Testis (tissue), 3 donors: ENCODE data around the gene ATP2B3. TPM values are rescaled to one million over a fixed set of nuclear protein-coding genes. Genes with fewer than 3 reads are reported as not detected.

Experiments
- DNase-seq: peaks from one replicate; pipeline ENCODE4 v3.0.0-alpha.2; 2019
- H3K27ac ChIP-seq, 2 donors: fragments of 200-600 bp; sonication (generic); one replicate each; pipeline ENCODE4 v1.5.1; 2019
- H3K27me3 ChIP-seq: fragments of 200-600 bp; sonication (generic); one replicate; pipeline ENCODE4 v1.5.1; 2019
- H3K36me3 ChIP-seq: fragments of 200-600 bp; sonication (generic); one replicate; pipeline ENCODE4 v1.5.1; 2017; ENCODE audit warnings: low read depth; ENCODE audit errors: missing control alignments
- H3K4me1 ChIP-seq: fragments of 200-600 bp; sonication (generic); one replicate; pipeline ENCODE4 v1.5.1; 2019
- H3K4me3 ChIP-seq, 2 donors: fragments of 200-600 bp; sonication (generic); one replicate each; pipeline ENCODE4 v1.5.1; 2017 to 2019
- H3K9me3 ChIP-seq: fragments of 200-600 bp; sonication (generic); one replicate; pipeline ENCODE4 v1.5.1; 2017
- POLR2A ChIP-seq: fragments of 450-650 bp; IDR thresholded peaks from one replicate; pipeline ENCODE4 v1.6.1; 2017; ENCODE audit warnings: antibody characterized with exemption, mild to moderate bottlenecking, moderate library complexity
- WGBS, 2 donors: methylation state at CpG; one replicate each; pipeline ENCODE4 v1.1.5; 2018; 5-methylcytosine and 5-hydroxymethylcytosine counted together
- intact Hi-C: fragments of 100-400 bp; cut with DNase I; formaldehyde crosslinking; loops from one replicate; pipeline ENCODE4 v1.15.1; 2023; ENCODE audit warnings: low total_unique reads
- polyA plus RNA-seq: library from polyadenylated mRNA; stranded (reverse); fragments of 350-450 nt; fragmentation: Illumina TruSeq; extraction: RNeasy Lipid Tissue Mini Kit (QIAGEN cat#74804); gene quantifications from one replicate; pipeline ENCODE4 v1.2.3, GENCODE V29; 2014; ENCODE audit warnings: low read depth, low replicate concordance; ENCODE audit not compliant: insufficient read depth
- total RNA-seq, 2 donors: library from RNA; depleted of rRNA; stranded (reverse); fragments of >200 nt; gene quantifications; one replicate each; pipeline ENCODE4 v1.2.3, GENCODE V29; 2016
- TF ChIP-seq, protein P1 (sequence below), 3 experiments: fragments of 450-650 bp in 2 of 3; fragments of 200-600 bp in 1 of 3; sonication (generic) in 1 of 3; IDR thresholded peaks; one replicate each; pipeline ENCODE4 v1.5.1; 2016 to 2019; ENCODE audit warnings: antibody characterized with exemption in 3 of 3, mild to moderate bottlenecking in 2 of 3, moderate library complexity in 1 of 3

The ATP2B3 gene
- total and polyA plus RNA-seq, 3 donors from 2014 or later: 0.16 to 1.2 (median 0.73) TPM

DNA sequence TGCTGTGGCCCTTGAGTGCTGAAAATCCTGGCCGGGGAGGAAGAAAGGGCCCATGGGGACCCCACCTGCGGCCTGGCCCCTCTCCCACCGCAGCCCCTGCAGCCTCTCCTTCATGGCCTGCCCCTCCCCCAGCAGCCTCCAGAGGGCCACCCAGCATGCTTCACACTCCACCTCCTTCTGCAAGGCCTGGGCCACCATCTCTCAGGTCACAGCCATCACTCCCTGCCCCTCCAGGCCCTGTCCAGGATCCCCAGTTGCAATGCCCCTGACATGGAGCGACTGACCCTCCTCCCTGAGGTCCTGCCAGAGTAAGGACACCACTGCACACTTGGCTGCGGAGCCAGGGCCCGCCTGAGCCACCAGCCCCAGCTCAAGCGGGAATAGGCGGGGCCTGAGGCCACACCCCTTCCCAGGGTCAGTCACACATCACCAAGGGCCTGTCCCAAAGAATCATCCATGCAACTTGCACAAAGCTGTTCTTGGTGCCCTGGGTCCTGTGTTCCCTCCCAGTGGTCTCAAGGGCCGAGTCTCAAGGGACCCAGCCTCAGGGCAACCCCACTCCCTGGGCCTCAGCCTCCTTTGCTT, 48.6 kb downstream of the ATP2B3 start:
- intact Hi-C loops: no loop called here
- Histone ChIP-seq H3K4me3 (no peak overlapping the region), H3K4me1 (no peaks in the 10 kb centered on the region), H3K36me3 (no peaks in the 10 kb centered on the region), H3K27ac (no peak overlapping the region), H3K9me3 (no peaks in the 10 kb centered on the region), H3K27me3 (no peaks in the 10 kb centered on the region)
- WGBS, 2 donors: 90% methylated on average over 2 to 6 of the region's 9 CpGs
- TF ChIP-seq, protein P1, sequence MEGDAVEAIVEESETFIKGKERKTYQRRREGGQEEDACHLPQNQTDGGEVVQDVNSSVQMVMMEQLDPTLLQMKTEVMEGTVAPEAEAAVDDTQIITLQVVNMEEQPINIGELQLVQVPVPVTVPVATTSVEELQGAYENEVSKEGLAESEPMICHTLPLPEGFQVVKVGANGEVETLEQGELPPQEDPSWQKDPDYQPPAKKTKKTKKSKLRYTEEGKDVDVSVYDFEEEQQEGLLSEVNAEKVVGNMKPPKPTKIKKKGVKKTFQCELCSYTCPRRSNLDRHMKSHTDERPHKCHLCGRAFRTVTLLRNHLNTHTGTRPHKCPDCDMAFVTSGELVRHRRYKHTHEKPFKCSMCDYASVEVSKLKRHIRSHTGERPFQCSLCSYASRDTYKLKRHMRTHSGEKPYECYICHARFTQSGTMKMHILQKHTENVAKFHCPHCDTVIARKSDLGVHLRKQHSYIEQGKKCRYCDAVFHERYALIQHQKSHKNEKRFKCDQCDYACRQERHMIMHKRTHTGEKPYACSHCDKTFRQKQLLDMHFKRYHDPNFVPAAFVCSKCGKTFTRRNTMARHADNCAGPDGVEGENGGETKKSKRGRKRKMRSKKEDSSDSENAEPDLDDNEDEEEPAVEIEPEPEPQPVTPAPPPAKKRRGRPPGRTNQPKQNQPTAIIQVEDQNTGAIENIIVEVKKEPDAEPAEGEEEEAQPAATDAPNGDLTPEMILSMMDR (IDR thresholded peaks at IDR 0.05): no peak
- no peak for TF ChIP-seq POLR2A
- DNase-seq: no peak

DNA sequence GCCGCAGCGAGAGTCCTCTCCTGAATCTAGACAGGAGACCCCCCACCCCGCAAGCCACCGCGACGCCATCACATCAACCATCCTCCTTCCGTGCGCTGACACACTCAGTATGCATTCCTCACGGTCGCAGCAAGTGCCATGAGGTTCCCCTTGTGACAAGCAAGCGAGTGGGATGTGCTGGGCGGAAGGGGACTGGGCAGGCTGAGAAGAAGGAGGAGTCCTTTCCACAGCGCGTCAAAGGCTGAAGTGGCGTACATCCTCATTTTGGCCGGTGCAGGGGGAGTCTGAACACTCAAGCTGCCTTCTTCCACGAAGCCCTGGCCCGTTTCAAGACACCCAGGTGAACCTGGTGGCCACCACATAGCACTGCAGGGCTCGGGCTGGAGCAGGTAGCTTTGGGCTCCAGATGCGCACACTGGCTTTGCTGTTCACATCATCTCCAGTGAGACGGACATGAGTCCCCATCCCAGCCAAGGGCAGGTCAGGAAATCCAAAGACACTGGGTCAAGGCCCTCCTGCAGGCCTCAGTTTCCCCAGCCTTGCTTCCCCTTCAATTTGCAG, 51.1 kb downstream of the ATP2B3 start:
- 95% methylated on average over 16 of the region's 21 CpGs; no CpG with 5 or more reads in 1 of the 2 donors for WGBS, 2 donors
- Histone ChIP-seq H3K4me3 (no peak overlapping the region), H3K27me3 (no peaks in the 10 kb centered on the region), H3K27ac (no peak overlapping the region), H3K4me1 (no peaks in the 10 kb centered on the region), H3K36me3 (no peaks in the 10 kb centered on the region), H3K9me3 (no peaks in the 10 kb centered on the region)
- no peak for TF ChIP-seq POLR2A
- TF ChIP-seq, protein P1 (IDR thresholded peaks at IDR 0.05): no peak
- no peak for DNase-seq
- intact Hi-C loops: no loop called here

- DNase-seq: no peak
- 94 to 96% methylated on average over 11 to 13 of the region's 13 CpGs for WGBS, 2 donors
- Histone ChIP-seq H3K36me3 (no peaks in the 10 kb centered on the region), H3K27me3 (no peaks in the 10 kb centered on the region), H3K4me1 (no peaks in the 10 kb centered on the region), H3K27ac (no peak overlapping the region), H3K4me3 (no peak overlapping the region), H3K9me3 (no peaks in the 10 kb centered on the region)
- intact Hi-C loops: no loop called here
- no peak for TF ChIP-seq POLR2A
- TF ChIP-seq, protein P1 (IDR thresholded peaks at IDR 0.05): no peak
Measured at GRCh38 chrX:153569475-153569874, 52.0 kb downstream of the ATP2B3 start.

- no peaks in the 10 kb centered on the region for H3K4me1 ChIP-seq
- no peak for TF ChIP-seq POLR2A
- TF ChIP-seq, protein P1 (IDR thresholded peaks at IDR 0.05): no peak
- H3K36me3 ChIP-seq: no peaks in the 10 kb centered on the region
- no peak for DNase-seq
- no peaks in the 10 kb centered on the region for H3K27me3 ChIP-seq
- WGBS, 2 donors: 82 to 94% methylated on average over 3 to 6 of the region's 6 CpGs
- no peak overlapping the region for H3K27ac ChIP-seq
- intact Hi-C loops: no loop called here
- no peaks in the 10 kb centered on the region for H3K9me3 ChIP-seq
- H3K4me3 ChIP-seq: no peak overlapping the region
Measured at GRCh38 chrX:153571534-153571908, 54.1 kb downstream of the ATP2B3 start.

GRCh38 chrX:153572601-153573000, 55.2 kb downstream of the ATP2B3 start:
- no peak overlapping the region for H3K27ac ChIP-seq
- no peak for DNase-seq
- H3K4me1 ChIP-seq: no peaks in the 10 kb centered on the region
- intact Hi-C loops: no loop called here
- H3K27me3 ChIP-seq: no peaks in the 10 kb centered on the region
- no peaks in the 10 kb centered on the region for H3K9me3 ChIP-seq
- no peaks in the 10 kb centered on the region for H3K36me3 ChIP-seq
- 80% methylated on average over 1 of the region's 10 CpGs; no CpG with 5 or more reads in 1 of the 2 donors for WGBS, 2 donors
- TF ChIP-seq POLR2A: no peak
- TF ChIP-seq, protein P1 (IDR thresholded peaks at IDR 0.05): no peak
- H3K4me3 ChIP-seq: no peak overlapping the region
